ENCODE measurements around the gene MEMO1. TPM values are rescaled to one million over a fixed set of nuclear protein-coding genes. Genes with fewer than 3 reads are reported as not detected.

MEMO1 gene
- total and polyA plus RNA-seq, 2 donors (not counting 1 experiment from before 2014, with no cell fraction given) = 44.8 to 65.8 TPM

- peaks cover 49% of the 10 kb centered on the region for H3K79me2 ChIP-seq (ENCODE audit: control insufficient read depth, insufficient read depth, low read length)
- H3K36me3 ChIP-seq (replicated peaks in 1 of 2; ENCODE audit: control extremely low read depth in 1 of 2, control insufficient read depth in 1 of 2, extremely low read depth in 1 of 2, insufficient read depth in 2 of 2, low read length in 1 of 2) = no peaks in the 10 kb centered on the region
- no peak for TF ChIP-seq EZH2 (IDR thresholded peaks at IDR 0.05; ENCODE audit: borderline replicate concordance, insufficient read depth, low read depth, low read length, poor library complexity, severe bottlenecking)
- no peak for TF ChIP-seq CTCF (IDR thresholded peaks at IDR 0.05)
- peak overlapping the region; percentile 97 for H3K4me3 Mint-ChIP-seq
- H3K9ac ChIP-seq (ENCODE audit: low read length) = peak overlapping the region; percentile 77
- peaks cover 50% of the 10 kb centered on the region for H3K4me1 Mint-ChIP-seq
- intact Hi-C loops (cut with micrococcal nuclease) = loop anchor here (2.0 to 10.0 kb wide), 2 partner anchors 65 to 267 kb away; partner anchors contain the start of gene YIPF4
- H3K9me3 Mint-ChIP-seq (ENCODE audit: insufficient read depth) = no peaks in the 10 kb centered on the region
- peak overlapping the region; percentile 54 to 79 for H3K27ac ChIP-seq (ENCODE audit: low read length in 2 of 2)
- H3K4me1 ChIP-seq (ENCODE audit: control insufficient read depth in 2 of 2, insufficient read depth in 2 of 2, low read length in 2 of 2) = peaks cover 29 to 31% of the 10 kb centered on the region in 2 donors
- ATAC-seq (ENCODE audit: low read depth) (peak; percentile 6), DNase-seq (peak; percentile 68)
- peaks cover 38% of the 10 kb centered on the region for H4K20me1 ChIP-seq (ENCODE audit: control insufficient read depth, insufficient read depth, low read length, poor library complexity, severe bottlenecking)
- H3K9me3 ChIP-seq (ENCODE audit: control extremely low read depth in 1 of 3, control insufficient read depth in 2 of 3, insufficient read depth in 1 of 3, low read length in 2 of 3) = no peaks in the 10 kb centered on the region
- peak overlapping the region; percentile 94 for H3K27ac Mint-ChIP-seq
- no peaks in the 10 kb centered on the region for H3K27me3 Mint-ChIP-seq
- H3K4me3 ChIP-seq (ENCODE audit: control extremely low read depth in 1 of 5, extremely low read depth in 1 of 5, insufficient read depth in 1 of 5, low read depth in 2 of 5, low read length in 4 of 5) = peak overlapping the region; percentile 64 to 80 (median 71)
- ChIA-PET CTCF (interaction anchor here (1.7 kb wide), 1 partner anchor 54 kb away, joined by 7 read pairs; the partner anchor contains the start of gene SPAST), POLR2A (interaction anchor here (0.6 to 1.8 kb wide), 3 partner anchors 10 to 1794 kb away, joined by 4 to 11 read pairs (median 6); partner anchors contain the start of gene DPY30)
- under 1% methylated on average over 76 of the region's 91 CpGs for WGBS (ENCODE audit: insufficient coverage)
- H3K27me3 ChIP-seq (replicated peaks in 1 of 4; ENCODE audit: control extremely low read depth in 1 of 4, control insufficient read depth in 3 of 4, insufficient read depth in 4 of 4, low read length in 3 of 4) = no peaks in the 10 kb centered on the region
- H2AFZ ChIP-seq (ENCODE audit: insufficient read depth, low read depth, low read length, poor library complexity, severe bottlenecking) = peak overlapping the region; percentile 77
- peak overlapping the region; percentile 90 for H3K4me2 ChIP-seq (replicated peaks; ENCODE audit: low read depth, low read length, poor library complexity, severe bottlenecking)
Observed at GRCh38 chr2:32009516-32010256, 1.1 kb downstream of the MEMO1 start.
